K562 (cell line): Measurements from ENCODE around the gene SMIM45.
A peak's percentile ranks its signal among the peaks of the same experiment; 100 is the strongest.

Experiments used
- ATF3 ChIP-seq, 2 experiments: fragments of 450-650 bp in 1 of 2; sonication (generic) in 1 of 2; formaldehyde crosslinking in 1 of 2; IDR thresholded peaks in 1 of 2; conservative IDR thresholded peaks in 1 of 2; 2 replicates each; pipeline versions ENCODE4 v1.6.1 to v1.8.1; 2016 to 2023; ENCODE audit warnings: mild to moderate bottlenecking in 2 of 2, moderate library complexity in 2 of 2, inconsistent platforms in 1 of 2, missing genetic modification reagents in 1 of 2
- CCNT2 ChIP-seq: IDR thresholded peaks from 2 replicates; pipeline ENCODE4 v1.6.1; 2011; ENCODE audit warnings: borderline replicate concordance, low read depth, mild to moderate bottlenecking, moderate library complexity, mixed read lengths, low read length; ENCODE audit not compliant: insufficient read length; ENCODE audit errors: extremely low read depth
- CXXC5 ChIP-seq: fragments of 250-450 bp; sonication (Bioruptor Pico); IDR thresholded peaks from 2 replicates; pipeline ENCODE4 v1.8.0; 2022; ENCODE audit warnings: inconsistent platforms, mild to moderate bottlenecking, moderate library complexity
- KAT2B ChIP-seq: IDR thresholded peaks from one replicate; pipeline ENCODE4 v1.6.1; 2012; ENCODE audit warnings: low read depth, mild to moderate bottlenecking, control low read depth, inconsistent platforms, low read length, moderate library complexity
- KDM4B ChIP-seq, 2 experiments: fragments of 450-650 bp in 1 of 2; sonication (generic) in 1 of 2; IDR thresholded peaks; 2 replicates each; pipeline ENCODE4 v1.6.1; 2016 to 2017; ENCODE audit warnings: borderline replicate concordance in 2 of 2, antibody characterized with exemption in 1 of 2, low read depth in 1 of 2, mild to moderate bottlenecking in 1 of 2
- MBD2 ChIP-seq: sonication (generic); IDR thresholded peaks from 2 replicates; pipeline ENCODE4 v1.6.1; 2016; ENCODE audit warnings: low read depth, borderline replicate concordance
- POLR2A ChIP-seq: fragments of 450-650 bp; conservative IDR thresholded peaks from 2 replicates; pipeline ENCODE4 v1.6.1; 2016
- POLR2H ChIP-seq: IDR thresholded peaks from 2 replicates; pipeline ENCODE4 v1.6.1; 2016; ENCODE audit warnings: missing genetic modification characterization, low read depth, mild to moderate bottlenecking, control low read depth, missing compliant biosample characterization, moderate library complexity
- RBBP5 ChIP-seq: fragments of 200-600 bp; sonication (generic); IDR thresholded peaks from 2 replicates; pipeline ENCODE4 v1.6.1; 2012; ENCODE audit warnings: borderline replicate concordance, mild to moderate bottlenecking, low read length, control low read depth, inconsistent platforms; ENCODE audit not compliant: insufficient read depth, poor library complexity, severe bottlenecking
- RBM34 ChIP-seq: fragments of 200-400 bp; formaldehyde crosslinking; IDR thresholded peaks from 2 replicates; pipeline ENCODE4 v1.6.1; 2018; ENCODE audit warnings: low read length, borderline replicate concordance; ENCODE audit not compliant: insufficient read depth
- SRSF1 ChIP-seq: fragments of 200-400 bp; formaldehyde crosslinking; IDR thresholded peaks from 2 replicates; pipeline ENCODE4 v1.6.1; 2017; ENCODE audit warnings: mild to moderate bottlenecking, low read depth, low read length, moderate library complexity
- TOE1 ChIP-seq, 2 experiments: fragments of 450-650 bp in 1 of 2; sonication (generic) in 1 of 2; formaldehyde crosslinking in 1 of 2; IDR thresholded peaks; 2 replicates each; pipeline versions ENCODE4 v1.7.1 to v1.8.0; 2016 to 2022; ENCODE audit warnings: borderline replicate concordance in 2 of 2, mild to moderate bottlenecking in 2 of 2, antibody characterized with exemption in 1 of 2, inconsistent platforms in 1 of 2, low read depth in 1 of 2, missing genetic modification reagents in 1 of 2, moderate library complexity in 1 of 2
- VEZF1 ChIP-seq: fragments of 200-800 bp; sonication (Bioruptor generic); IDR thresholded peaks from 2 replicates; pipeline ENCODE4 v1.6.1; 2017; ENCODE audit warnings: missing genetic modification characterization, missing compliant biosample characterization
- ZBTB7A ChIP-seq: IDR thresholded peaks from 2 replicates; pipeline ENCODE4 v1.6.1; 2011; ENCODE audit warnings: low read depth, mild to moderate bottlenecking, low read length, moderate library complexity, borderline replicate concordance; ENCODE audit not compliant: control insufficient read depth
- ZEB2 ChIP-seq: fragments of 450-650 bp; IDR thresholded peaks from 2 replicates; pipeline ENCODE4 v1.6.1; 2016
- ZFP91 ChIP-seq: sonication (generic); formaldehyde crosslinking; IDR thresholded peaks from 2 replicates; pipeline ENCODE4 v1.8.0; 2022; ENCODE audit warnings: mild to moderate bottlenecking, missing genetic modification reagents
- ZNF586 ChIP-seq: fragments of 450-650 bp; formaldehyde crosslinking; conservative IDR thresholded peaks from 2 replicates; pipeline ENCODE4 v1.4.0; 2020; ENCODE audit warnings: mild to moderate bottlenecking, moderate library complexity
- ZNF79 ChIP-seq: fragments of 250-450 bp; sonication (Bioruptor Pico); IDR thresholded peaks from 2 replicates; pipeline ENCODE4 v1.4.0; 2020; ENCODE audit warnings: low read depth, mild to moderate bottlenecking, moderate library complexity
- TF ChIP-seq, protein P1 (sequence below): fragments of 450-650 bp; IDR thresholded peaks from 2 replicates; pipeline ENCODE4 v1.7.1; 2018; ENCODE audit warnings: mild to moderate bottlenecking, low read depth; ENCODE audit not compliant: partially characterized antibody

Gene SMIM45

GRCh38 chr22:41946629-41947423 lies 5.1 kb upstream of the SMIM45 start, which contains the start of gene CENPM (continued):
- TF ChIP-seq KDM4B (IDR thresholded peaks at IDR 0.05; ENCODE audit: borderline replicate concordance in 2 of 2, low read depth in 1 of 2), result no peak
- TF ChIP-seq RBM34, result no peak
- peak; percentile 5 for TF ChIP-seq RBBP5
- TF ChIP-seq CCNT2, result no peak
- TF ChIP-seq ZFP91 (CRISPR knock-in tag), result peak; percentile 96
- TF ChIP-seq, protein P1, sequence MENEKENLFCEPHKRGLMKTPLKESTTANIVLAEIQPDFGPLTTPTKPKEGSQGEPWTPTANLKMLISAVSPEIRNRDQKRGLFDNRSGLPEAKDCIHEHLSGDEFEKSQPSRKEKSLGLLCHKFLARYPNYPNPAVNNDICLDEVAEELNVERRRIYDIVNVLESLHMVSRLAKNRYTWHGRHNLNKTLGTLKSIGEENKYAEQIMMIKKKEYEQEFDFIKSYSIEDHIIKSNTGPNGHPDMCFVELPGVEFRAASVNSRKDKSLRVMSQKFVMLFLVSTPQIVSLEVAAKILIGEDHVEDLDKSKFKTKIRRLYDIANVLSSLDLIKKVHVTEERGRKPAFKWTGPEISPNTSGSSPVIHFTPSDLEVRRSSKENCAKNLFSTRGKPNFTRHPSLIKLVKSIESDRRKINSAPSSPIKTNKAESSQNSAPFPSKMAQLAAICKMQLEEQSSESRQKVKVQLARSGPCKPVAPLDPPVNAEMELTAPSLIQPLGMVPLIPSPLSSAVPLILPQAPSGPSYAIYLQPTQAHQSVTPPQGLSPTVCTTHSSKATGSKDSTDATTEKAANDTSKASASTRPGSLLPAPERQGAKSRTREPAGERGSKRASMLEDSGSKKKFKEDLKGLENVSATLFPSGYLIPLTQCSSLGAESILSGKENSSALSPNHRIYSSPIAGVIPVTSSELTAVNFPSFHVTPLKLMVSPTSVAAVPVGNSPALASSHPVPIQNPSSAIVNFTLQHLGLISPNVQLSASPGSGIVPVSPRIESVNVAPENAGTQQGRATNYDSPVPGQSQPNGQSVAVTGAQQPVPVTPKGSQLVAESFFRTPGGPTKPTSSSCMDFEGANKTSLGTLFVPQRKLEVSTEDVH, result peak; percentile 99
- no peak for TF ChIP-seq ZNF79
- no peak for TF ChIP-seq ATF3 (IDR thresholded peaks at IDR 0.05)
- TF ChIP-seq ATF3 (CRISPR knock-in tag; conservative IDR thresholded peaks at IDR 0.05), result no peak
- TF ChIP-seq SRSF1, result no peak
- peak; percentile 31; the same call in 1 of the 2 replicates for TF ChIP-seq VEZF1 (CRISPR knock-in tag)
- no peak for TF ChIP-seq ZNF586
- peak; percentile 69 for TF ChIP-seq ZBTB7A
- peak; percentile 85 for TF ChIP-seq TOE1 (IDR thresholded peaks at IDR 0.05; ENCODE audit: borderline replicate concordance)
- TF ChIP-seq TOE1 (CRISPR knock-in tag; IDR thresholded peaks at IDR 0.05; ENCODE audit: borderline replicate concordance, low read depth), result no peak
- no peak for TF ChIP-seq KAT2B
- peak; percentile 91 for TF ChIP-seq CXXC5 (CRISPR knock-in tag)
- peak; percentile 94 for TF ChIP-seq MBD2
- peak; percentile 78 for TF ChIP-seq POLR2A
- no peak for TF ChIP-seq ZEB2
- peak; percentile 73 for TF ChIP-seq POLR2H (tag)
